Suppressor macrophage treated with lipopolysaccharide for 4 hours (primary cell): ENCODE measurements around the gene DENND1A.

ENCODE experiments used
- DNase-seq: peaks from one replicate; pipeline ENCODE4 v3.0.0-alpha.2; 2020

The DENND1A gene

DNA sequence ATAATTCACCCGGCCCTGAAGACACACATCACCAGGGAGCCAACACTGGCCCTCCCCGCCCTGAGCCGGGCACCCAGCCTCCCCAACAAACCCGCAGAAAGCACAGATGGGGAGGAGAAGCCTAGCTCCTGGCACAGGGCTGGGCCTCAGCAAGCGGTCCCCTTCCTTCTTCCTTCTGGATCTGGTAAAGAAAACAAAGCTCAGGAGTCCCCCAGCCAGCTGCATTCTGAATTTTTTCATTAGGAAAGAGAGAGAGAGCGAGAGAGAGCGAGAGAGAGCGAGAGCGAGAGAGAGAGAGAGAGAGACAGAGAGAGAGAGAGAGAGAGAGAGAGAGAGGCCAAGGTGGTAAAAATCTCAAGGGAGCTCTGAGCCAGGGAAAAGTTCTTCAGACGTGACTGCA is 378.2 kb downstream of the DENND1A start:
- DNase-seq, result no peak

GRCh38 chr9:123550797-123551196 is 379.1 kb downstream of the DENND1A start:
- DNase-seq, result no peak

DNA sequence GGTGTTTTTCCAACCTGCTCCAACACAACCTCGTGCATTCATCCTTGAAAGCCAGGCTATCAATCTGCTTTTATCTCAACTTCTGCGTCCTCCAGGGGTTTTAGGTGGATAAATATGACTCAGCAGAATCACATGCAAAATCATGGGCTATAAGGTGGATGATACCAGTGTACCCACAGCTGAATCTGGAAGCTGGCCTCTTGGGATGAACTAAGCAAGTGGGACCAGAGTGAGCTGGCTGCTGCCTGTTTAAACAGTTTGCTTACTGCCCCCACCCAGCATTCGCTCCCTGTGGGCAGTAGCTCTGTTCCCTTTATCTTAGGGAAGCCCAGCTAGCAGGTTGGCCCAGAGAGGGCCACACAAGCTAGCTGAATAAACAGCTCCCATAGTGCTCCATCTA is 379.9 kb downstream of the DENND1A start:
- DNase-seq, result peak; percentile 13

DNA sequence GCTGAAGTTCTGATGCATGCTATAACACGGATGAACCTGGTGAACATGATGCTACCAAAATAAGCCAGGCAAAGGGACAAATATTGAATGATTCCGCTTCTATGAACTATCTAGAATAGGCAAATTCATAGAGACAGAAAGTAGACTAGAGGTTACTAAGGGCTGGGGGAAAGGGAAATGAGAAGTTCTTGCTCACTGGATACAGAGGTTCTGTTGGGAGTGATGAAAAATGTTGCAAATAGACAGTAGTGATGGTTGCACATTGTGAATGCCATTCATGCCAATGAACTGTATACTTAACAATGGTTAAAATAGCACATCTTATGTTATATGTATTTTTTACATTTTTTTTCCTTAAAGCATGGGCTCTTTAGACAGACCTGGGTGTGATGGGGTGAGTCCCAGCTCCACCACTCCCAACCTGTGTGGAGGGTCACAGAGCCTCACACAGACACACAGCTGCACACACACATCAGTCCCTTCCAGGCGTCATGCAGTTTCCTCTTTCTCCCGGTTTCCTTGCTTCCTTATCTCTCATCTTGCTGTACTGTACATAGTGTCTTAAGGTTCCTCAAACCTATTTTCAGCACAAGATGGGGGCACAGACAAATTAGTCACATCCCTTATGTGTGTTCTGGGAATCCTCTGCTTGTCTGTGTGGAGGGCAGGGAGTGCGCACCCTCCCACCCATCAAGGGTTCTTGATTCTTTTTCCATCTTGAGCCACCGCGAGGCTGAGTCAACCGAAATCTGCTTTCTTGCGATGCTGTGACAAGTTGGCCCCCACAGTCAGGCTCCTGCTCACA is 381.0 kb downstream of the DENND1A start:
- DNase-seq, result peak; percentile 88

DNA sequence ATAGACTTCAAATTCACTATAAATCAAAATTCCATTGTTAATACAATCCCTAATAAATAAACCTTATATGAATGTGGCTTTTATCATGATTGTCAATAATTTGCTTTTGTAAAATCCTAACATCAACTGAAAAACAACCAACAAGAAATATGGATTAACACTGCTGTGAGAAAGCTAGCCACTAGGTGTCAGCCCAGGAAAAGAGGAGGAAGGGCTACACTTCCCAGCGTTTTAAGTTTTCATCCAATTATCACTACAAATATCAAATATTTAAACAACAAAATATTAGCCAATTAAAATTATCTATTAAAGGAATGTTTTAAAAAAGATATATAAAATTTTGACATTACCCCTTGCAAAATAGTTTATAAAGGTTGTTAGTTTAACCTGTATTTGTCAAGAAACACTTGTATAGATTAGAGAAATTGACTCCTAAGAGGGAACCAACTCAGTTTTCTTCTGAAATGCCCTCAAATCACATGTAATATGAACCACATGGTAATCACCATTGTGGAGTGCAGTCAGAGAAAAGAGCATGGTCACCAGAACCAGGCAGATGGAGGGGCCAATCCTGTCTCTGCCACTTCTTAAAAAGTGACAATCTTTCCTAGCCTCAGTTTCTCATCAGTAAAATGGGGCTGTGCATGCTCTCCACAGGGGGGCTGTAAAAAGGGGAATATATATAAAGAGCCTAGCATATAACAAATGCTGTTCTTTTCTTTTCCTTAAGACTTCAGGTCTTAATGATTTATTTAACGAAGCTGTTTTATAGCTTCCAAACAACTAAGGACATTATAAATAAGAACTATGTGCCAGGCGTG is 385.7 kb downstream of the DENND1A start:
- DNase-seq, result peak; percentile 56

DNA sequence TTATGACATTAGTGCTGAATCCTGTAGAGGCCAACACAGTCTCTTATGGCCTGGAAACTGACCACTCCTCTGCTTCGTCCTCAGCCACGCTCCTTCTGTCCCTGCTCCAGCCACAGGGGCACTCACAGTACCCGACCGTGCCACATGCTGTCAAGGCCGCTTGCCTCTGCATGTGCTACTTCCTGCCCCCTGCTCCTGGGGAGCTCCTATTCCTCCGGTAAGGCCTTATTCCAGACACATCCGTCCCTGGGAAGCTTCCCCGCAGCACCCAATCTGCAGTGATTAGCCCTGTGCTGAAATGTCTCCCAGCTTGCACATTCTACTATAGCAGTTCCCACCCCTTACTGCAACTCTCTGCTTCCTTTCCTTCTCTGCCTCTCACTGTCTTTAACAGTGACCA is 386.4 kb downstream of the DENND1A start:
- no peak for DNase-seq

DNA sequence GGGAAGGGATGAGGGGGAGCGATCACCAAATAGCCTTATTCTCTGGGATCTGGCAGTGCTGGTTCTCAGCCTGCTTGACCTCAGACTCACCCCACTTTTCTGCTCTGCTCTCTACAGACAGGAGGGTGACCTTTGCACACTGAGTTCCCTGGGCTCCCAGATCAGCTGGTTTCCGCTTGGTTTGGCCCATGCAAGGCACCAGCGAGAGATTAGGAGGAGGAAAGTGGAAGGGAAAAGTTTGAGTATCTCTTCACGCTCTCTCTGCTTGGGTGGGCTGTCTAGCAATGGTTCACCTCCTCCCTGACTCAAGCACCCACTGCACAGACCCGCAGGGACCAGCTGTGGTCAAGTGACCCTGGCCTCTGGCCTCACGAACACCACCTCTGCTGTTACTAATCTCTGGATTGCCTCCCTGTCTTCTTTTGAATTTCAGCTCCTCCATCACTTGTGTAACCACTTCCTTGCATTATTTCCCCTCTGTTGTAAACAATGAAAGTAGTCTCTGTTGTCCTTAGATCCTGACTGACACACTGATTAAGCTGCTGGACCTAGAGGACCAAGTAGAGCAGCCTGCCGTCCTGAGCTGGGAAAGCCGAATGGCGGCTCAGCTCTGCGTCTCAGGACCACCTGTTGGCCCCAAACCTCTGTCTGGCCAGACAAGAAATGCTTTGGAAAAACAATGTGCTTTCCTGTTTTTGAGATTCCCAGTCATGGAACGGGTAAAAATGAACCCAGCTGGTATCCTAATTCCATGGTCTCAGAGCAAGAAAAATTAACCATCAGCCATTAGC is 387.3 kb downstream of the DENND1A start:
- DNase-seq, result no peak

GRCh38 chr9:123541411-123541810 is 388.5 kb downstream of the DENND1A start:
- no peak for DNase-seq

- DNase-seq, result no peak
These were observed 389.5 kb downstream of the DENND1A start for GRCh38 chr9:123540457-123540856.

GRCh38 chr9:123537809-123538208 is 392.1 kb downstream of the DENND1A start:
- no peak for DNase-seq

GRCh38 chr9:123536455-123536868 is 393.5 kb downstream of the DENND1A start:
- DNase-seq, result no peak

- DNase-seq, result no peak
These were observed 395.6 kb downstream of the DENND1A start for GRCh38 chr9:123534336-123534735.

GRCh38 chr9:123530244-123530643 is 399.7 kb downstream of the DENND1A start:
- no peak for DNase-seq

GRCh38 chr9:123528501-123528900 is 401.4 kb downstream of the DENND1A start:
- peak; percentile 44 for DNase-seq

DNA sequence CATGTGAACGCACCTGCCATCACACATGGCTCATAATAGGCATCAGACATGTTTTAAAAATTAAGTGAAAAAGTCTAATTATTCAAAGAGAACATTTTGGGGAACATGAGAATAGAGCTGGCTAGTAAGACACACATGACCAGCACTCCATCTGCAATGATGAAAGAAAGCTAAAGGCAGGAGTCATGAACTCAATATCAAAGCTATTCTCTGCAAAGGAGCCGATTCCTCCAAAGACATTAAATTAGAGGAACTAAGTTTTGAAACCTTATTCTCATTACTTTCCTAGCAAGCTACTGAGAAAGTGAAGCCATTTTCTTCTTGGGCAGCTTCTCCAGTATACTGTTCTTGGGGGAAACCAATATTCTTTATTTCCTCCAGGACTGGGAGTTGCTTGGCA is 401.9 kb downstream of the DENND1A start:
- peak; percentile 75 for DNase-seq

DNA sequence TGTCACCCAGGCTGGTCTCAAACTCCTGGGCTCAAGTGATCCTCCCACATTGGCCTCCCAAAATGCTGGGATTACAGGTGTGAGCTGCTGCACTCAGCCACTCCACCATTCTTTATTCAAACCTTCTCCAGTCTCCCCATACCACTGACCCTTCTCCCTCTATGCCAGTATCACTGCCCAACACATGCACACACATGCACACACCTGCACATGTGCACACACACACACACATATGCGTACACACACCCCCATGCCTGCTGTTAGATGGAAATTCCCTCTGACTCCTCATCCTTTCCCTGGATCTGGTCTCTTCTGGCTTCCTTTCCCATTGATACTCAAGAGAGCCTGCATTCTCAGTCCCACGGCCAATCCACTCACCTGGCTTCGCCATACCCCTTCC is 404.0 kb downstream of the DENND1A start:
- DNase-seq, result no peak

GRCh38 chr9:123525424-123525823 is 404.5 kb downstream of the DENND1A start:
- no peak for DNase-seq

DNA sequence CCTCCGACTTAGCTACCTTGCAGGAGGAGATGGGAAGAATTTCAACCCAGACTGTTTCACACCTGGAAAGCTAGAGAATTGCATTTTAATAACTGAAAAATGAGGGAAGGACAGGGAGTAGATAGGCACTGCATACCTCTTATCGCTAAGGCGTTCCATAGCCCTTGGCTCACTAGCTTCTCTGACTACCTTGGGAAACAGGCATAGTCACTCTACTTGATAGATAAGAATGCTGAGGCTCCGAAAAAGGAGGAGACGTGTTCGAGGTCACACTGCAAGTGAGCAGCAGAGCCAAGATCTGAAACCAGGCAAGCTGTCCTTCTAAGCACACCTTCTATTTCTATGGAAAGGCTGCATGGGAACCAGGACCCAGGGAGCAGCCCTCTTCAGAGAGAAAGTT is 405.1 kb downstream of the DENND1A start:
- no peak for DNase-seq

DNA sequence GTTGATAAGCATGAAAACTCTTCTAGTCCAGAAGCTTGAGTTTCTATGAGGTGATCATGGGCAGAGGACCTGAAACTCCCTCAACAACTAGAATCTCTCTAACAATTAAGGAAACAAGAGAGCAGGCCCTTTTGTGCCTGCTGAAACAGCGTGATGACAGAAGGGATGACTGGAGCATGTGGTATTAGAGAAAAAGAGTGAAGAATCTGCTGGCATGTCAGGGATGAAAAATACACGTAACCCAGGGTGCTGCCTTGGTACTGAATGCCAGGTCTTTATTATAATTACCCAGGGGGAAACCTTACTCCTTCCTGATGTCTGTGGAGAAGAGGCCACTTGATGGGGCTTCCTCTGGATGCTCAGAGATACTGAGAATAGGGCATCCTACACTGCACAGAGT is 406.1 kb downstream of the DENND1A start:
- DNase-seq, result no peak

DNA sequence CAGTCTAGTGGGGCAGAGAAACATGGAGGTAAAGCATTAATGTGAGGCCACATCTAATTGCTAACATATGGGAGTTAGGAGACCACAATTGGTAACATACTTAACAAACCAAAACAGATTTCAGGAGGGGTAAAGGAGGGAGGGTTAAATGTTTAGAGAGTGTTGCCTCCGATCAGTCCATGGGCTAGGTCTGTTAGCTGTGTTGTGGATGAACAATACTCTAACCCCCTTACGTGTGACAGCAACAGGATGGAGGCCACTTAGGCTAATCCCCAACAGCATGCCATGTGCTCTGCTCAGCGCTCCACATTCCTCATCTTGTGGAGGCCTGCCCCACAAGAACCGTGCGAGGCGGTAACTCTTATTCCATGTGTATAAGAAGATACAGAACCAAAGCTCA is 406.9 kb downstream of the DENND1A start:
- DNase-seq, result no peak

GRCh38 chr9:123522251-123522650 is 407.7 kb downstream of the DENND1A start:
- no peak for DNase-seq

- DNase-seq, result no peak
These were observed 411.6 kb downstream of the DENND1A start for GRCh38 chr9:123518338-123518737.

- DNase-seq, result no peak
These were observed 412.4 kb downstream of the DENND1A start for GRCh38 chr9:123517512-123517911.
